ENCODE data around the gene SNX15.

- no peak for TF ChIP-seq CTCF (IDR thresholded peaks at IDR 0.05)
- no peak for TF ChIP-seq POLR2A (IDR thresholded peaks at IDR 0.05)
- no peak for TF ChIP-seq EP300 (IDR thresholded peaks at IDR 0.05)
Observed at GRCh38 chr11:64996327-64996709, 30.9 kb upstream of the SNX15 start.
